ENCODE measurements around the gene TREH. TPM values are rescaled to one million over a fixed set of nuclear protein-coding genes. Genes with fewer than 3 reads are reported as not detected.

TREH gene
- total and polyA plus RNA-seq, 2 of the 8 experiments (the other 6 are each of a cell fraction or from before 2014, with no cell fraction given): 0.03 TPM; not detected in 1

GRCh38 chr11:118651820-118652219 lies 27.6 kb downstream of the TREH start:
- no peak for FAIRE-seq
- no peaks in the 10 kb centered on the region for H3K27me3 ChIP-seq (replicated peaks in 1 of 4; ENCODE audit: control insufficient read depth in 3 of 4, extremely low read depth in 1 of 4, insufficient read depth in 3 of 4, low read length in 3 of 4)
- H4K8ac ChIP-seq (ENCODE audit: extremely low read depth, insufficient read depth, low read length): no peak overlapping the region
- H3K23me2 ChIP-seq (ENCODE audit: low read depth, low read length): no peaks in the 10 kb centered on the region
- H2BK120ac ChIP-seq (replicated peaks; ENCODE audit: low read depth, low read length): no peak overlapping the region
- H3K27ac ChIP-seq (ENCODE audit: low read depth, low read length): no peak overlapping the region
- DNase-seq (ENCODE audit: low read depth in 1 of 2, low spot score in 2 of 2): no peak
- no peak overlapping the region for H2BK12ac ChIP-seq (ENCODE audit: low read depth, low read length)
- no peak overlapping the region for H4K91ac ChIP-seq (replicated peaks; ENCODE audit: insufficient read length, low read length)
- H3K23ac ChIP-seq (ENCODE audit: insufficient read length): no peak overlapping the region
- ChIA-PET CTCF (ENCODE audit: partially characterized antibody) (interaction anchor here (0.6 to 2.5 kb wide), 4 partner anchors 8 to 138 kb away, joined by 3 to 9 read pairs (median 6); no protein-coding TSS in a partner anchor), POLR2A (ENCODE audit: partially characterized antibody) (interaction anchor here (1.1 to 16.1 kb wide), 3 partner anchors 12 to 48 kb away, joined by 3 to 271 read pairs (median 3); no protein-coding TSS in a partner anchor)
- no peak overlapping the region for H3K4ac ChIP-seq (replicated peaks; ENCODE audit: insufficient read length, low read depth, low read length)
- no peak overlapping the region for H2AK5ac ChIP-seq (ENCODE audit: low read depth, low read length)
- H4K20me1 ChIP-seq (replicated peaks in 1 of 2; ENCODE audit: control insufficient read depth in 1 of 2, insufficient read depth in 2 of 2, low read length in 2 of 2): peaks cover 0 to 4% of the 10 kb centered on the region in 2 experiments
- H3K14ac ChIP-seq (ENCODE audit: insufficient read length): no peak overlapping the region
- no peak overlapping the region for H3K4me3 ChIP-seq (ENCODE audit: extremely low read depth in 1 of 4, insufficient read depth in 2 of 4, low read depth in 3 of 4, low read length in 4 of 4)
- H4K5ac ChIP-seq (ENCODE audit: insufficient read length, low read depth, low read length): no peak overlapping the region
- no peak overlapping the region for H2BK15ac ChIP-seq (ENCODE audit: low read length)
- H3K79me2 ChIP-seq (ENCODE audit: control insufficient read depth in 1 of 2, insufficient read depth in 2 of 2, low read length in 2 of 2): no peaks in the 10 kb centered on the region
- H3K4me1 ChIP-seq (replicated peaks in 1 of 4; ENCODE audit: control insufficient read depth in 3 of 4, insufficient read depth in 4 of 4, low read length in 3 of 4): no peaks in the 10 kb centered on the region
- no peak overlapping the region for H3K18ac ChIP-seq (ENCODE audit: extremely low read depth, low read length)
- no peak overlapping the region for H2BK20ac ChIP-seq (ENCODE audit: low read length)
- H2BK5ac ChIP-seq (ENCODE audit: low read depth, low read length): no peak overlapping the region
- no peak for TF ChIP-seq EGR1 (IDR thresholded peaks at IDR 0.05; ENCODE audit: borderline replicate concordance, low read depth, low read length)
- TF ChIP-seq CHD2 (IDR thresholded peaks at IDR 0.05; ENCODE audit: low read length): no peak
- TF ChIP-seq BRCA1 (IDR thresholded peaks at IDR 0.05; ENCODE audit: low read depth, low read length): no peak
- TF ChIP-seq KDM1A (IDR thresholded peaks at IDR 0.05; ENCODE audit: borderline replicate concordance, low read length): no peak
- TF ChIP-seq EZH2 (IDR thresholded peaks at IDR 0.05; ENCODE audit: low read depth, low read length, severe bottlenecking): no peak
- no peak for TF ChIP-seq EP300 (IDR thresholded peaks at IDR 0.05; ENCODE audit: borderline replicate concordance in 1 of 2, low read depth in 2 of 2, low read length in 2 of 2)
- no peak for TF ChIP-seq JUND (IDR thresholded peaks at IDR 0.05; ENCODE audit: low read length)
- TF ChIP-seq SP2 (IDR thresholded peaks at IDR 0.05; ENCODE audit: low read length): no peak
- no peak for TF ChIP-seq NRF1 (IDR thresholded peaks at IDR 0.05; ENCODE audit: low read depth, low read length)
- TF ChIP-seq RAD21 (IDR thresholded peaks at IDR 0.05 in 1 of 2, conservative IDR thresholded peaks at IDR 0.05 in 1 of 2; ENCODE audit: low read depth in 2 of 2, low read length in 2 of 2): no peak
- no peak for TF ChIP-seq SIX5 (IDR thresholded peaks at IDR 0.05; ENCODE audit: low read depth, low read length)
- 88% methylated on average over 3 of the region's 3 CpGs; no CpG with 5 or more reads in 1 of the 2 experiments for WGBS, 2 experiments (ENCODE audit: extremely low coverage in 1 of 2, insufficient coverage in 1 of 2, insufficient read length in 1 of 2, insufficient replicate concordance in 2 of 2, low coverage in 1 of 2, low lambda C conversion rate in 2 of 2, missing lambda C conversion rate in 1 of 2)
- no peak overlapping the region for H3K4me2 ChIP-seq (ENCODE audit: insufficient read depth in 1 of 2, low read depth in 2 of 2, low read length in 2 of 2)
- no peaks in the 10 kb centered on the region; the same call in 1 of the 2 replicates for H3K79me1 ChIP-seq (ENCODE audit: low read depth, low read length)
- peaks cover 21 to 63% (median 38%) of the 10 kb centered on the region in 4 experiments; a peak in 7 of 8 replicates for H3K36me3 ChIP-seq (ENCODE audit: control insufficient read depth in 2 of 4, insufficient read depth in 4 of 4, low read length in 3 of 4)
- H3K9me3 ChIP-seq (ENCODE audit: insufficient read depth in 2 of 2, low read depth in 1 of 2, low read length in 1 of 2): no peaks in the 10 kb centered on the region
- no peak overlapping the region for H3K56ac ChIP-seq (replicated peaks; ENCODE audit: insufficient read length, low read depth, low read length)
- no peak overlapping the region for H2AFZ ChIP-seq (ENCODE audit: low read length)
- H3K9ac ChIP-seq (replicated peaks in 1 of 4; ENCODE audit: extremely low read depth in 1 of 4, low read depth in 3 of 4, low read length in 3 of 4): no peak overlapping the region
